GM18502 (cell line): ENCODE results near the gene CES5A.
"Not testable (repeated sequence)": the region's sequence is repeated elsewhere in the genome, so short reads cannot be mapped to it uniquely, and the experiment has no call there.

Source experiments
- ATAC-seq: cut with Tn5 transposase; IDR thresholded peaks from one replicate; pipeline ENCODE4 v1.9.1; 2021; ENCODE audit warnings: mild to moderate bottlenecking; ENCODE audit not compliant: unreplicated experiment, poor library complexity

CES5A gene

DNA sequence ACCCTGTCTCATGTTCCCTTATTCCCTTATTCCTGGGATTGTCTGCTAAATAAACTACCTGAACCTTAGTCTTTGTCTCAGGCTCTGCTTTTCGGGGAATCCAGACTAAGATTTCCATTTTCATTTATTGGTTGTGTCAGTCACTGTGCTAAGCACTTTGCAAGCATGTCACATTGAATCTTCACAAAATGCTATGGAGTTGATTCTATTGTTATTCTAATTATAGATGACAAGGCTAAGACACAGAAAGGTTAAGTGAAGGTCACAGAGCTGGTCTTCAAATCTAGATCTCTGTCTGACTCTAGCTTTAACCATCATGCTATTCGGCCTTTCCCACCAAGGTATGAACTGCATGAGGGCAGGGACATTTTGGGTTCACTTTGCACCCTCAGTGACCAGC, 13.4 kb upstream of the CES5A start:
- no peak for ATAC-seq

DNA sequence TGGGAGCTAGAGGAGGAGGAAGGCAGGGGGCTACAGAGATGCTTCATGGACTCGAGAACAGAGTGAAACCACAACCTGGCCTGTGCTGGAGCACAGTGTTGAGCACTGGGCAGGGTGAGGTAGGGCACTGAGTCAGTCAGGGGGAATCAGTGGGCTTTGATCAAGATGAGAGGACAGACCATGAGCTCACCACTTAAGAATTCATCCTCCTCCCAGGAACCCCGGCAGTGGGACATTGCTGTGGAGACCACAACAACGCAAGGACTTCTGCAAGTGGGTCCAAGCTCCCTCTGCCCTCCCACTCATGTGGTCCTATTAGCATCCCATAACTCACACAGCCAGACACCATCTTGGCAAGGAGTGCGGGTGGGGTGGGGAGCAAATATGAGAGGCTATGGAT, 1.7 kb upstream of the CES5A start:
- no peak for ATAC-seq

DNA sequence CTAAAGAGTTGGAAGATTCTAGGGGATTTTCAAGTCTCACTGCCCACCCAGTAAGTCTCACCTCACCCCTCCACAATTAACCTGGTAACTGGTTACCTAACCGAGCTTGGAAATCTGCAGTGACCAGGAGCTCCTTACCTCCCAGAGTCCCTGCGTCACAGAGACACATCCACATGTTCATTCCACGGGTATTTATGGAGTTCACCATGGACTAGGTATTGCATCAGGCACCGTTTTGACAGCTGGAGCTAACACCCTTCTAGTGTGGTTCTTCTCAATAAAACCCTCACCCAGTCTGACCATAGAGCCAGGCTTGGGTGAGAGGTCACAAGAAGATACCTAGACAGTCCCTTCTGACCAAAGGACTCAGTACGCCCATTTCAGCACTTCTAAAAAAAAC, 2.1 kb downstream of the CES5A start:
- no peak for ATAC-seq

DNA sequence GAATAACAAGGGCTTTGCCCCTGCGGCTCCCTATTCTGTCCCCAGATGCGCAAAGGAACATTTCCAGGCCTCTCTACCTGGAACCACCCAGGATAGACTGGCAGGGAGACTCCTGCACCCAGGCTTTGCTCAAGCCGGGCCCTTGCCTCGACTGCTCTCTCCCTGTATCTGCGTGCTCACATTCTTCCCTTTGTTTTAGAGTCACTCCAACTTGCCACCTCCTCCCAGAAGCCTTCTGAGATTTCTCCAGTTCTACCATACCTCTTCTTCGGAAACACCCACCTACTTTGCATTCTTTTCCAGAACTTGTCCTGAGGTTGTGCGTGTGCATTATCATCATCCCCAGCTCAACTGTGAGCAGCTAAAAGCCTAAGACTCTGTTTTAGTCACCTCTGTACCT, 3.0 kb downstream of the CES5A start:
- no peak for ATAC-seq

DNA sequence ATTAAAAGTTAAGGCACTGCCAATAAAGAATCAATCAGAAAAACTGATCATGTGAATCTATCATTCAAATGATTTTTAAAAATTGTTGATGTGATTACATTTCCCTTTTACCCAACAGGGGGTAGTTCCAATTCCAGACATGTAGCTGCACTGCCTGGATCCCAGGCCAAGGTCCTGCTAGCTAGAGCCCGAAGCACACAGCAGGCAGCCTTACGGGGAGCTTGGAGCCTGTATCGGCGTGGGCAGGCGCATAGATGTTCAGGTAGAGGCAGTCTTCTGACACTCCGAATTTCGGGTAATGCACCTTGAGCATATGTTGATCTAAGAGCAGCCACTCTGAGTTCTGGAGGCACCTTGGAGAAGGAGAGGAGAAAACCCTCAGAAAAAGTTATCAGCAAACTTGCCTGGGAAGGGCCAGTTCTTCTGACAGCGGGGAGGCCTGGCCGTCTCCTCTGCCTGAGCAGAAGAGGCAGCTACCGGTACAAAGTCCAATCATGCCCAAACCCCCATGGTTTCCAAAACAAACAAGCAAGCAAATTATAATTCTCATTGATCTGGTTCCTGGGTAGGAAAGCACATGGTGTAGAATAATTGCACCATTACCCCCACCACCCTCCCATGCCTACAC, 3.6 kb downstream of the CES5A start:
- ATAC-seq: no peak

DNA sequence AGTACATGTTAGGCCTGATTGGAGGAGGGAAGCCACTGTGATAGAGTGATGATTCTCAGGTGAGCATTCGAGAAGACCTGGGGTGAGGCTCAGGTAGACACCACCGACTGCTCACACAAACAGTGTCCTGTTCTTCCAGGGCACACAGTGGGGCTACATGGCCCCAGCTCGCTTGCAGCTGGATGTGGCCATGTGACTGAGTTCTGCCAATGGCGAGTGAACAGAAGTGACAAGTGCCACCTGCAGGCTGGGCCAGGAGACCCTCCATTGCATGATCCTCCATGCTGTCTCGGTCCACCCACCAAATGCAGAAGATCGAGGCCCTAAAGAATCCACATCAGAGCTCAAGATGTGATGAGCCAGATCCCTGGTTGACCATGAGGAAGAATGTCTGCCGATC, 6.2 kb downstream of the CES5A start:
- no peak for ATAC-seq

DNA sequence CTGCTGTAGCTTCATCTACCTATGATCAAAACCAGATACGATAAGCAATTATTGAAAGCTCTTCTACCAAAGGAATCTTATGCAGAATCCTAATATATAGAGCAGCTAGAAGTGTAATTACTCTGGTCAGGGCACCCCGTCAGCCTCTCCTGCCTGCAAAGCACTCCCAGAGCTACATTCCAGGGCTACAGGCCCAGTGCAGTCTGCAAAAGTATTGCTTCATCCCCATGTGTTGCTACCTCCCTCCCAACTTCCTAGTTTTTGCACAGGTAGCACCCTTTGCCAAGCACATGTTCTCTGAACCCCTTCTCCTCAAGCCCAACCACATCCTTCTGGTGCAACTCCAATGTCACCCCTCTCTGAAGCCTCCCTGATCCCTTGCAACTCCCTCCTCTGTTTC, 7.0 kb downstream of the CES5A start:
- no peak for ATAC-seq

DNA sequence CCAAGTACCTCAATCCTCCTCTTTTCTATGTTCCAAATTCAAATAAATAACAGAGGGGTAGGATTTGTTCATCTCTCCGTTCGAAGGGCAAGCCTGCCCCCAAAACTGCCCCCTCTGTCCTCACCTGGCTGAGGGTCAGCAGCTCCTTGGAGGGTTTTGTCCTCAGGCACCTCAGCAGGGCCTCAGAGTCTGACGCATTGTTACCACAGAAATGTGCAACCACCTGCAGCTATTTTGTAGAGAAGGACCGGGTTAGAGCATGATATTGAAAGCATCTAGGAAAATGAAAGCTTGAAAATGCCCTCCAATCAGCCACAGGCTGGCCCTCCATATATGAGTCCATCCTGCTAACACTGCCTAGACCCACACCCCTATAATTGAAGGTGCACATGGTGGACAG, 13.9 kb downstream of the CES5A start:
- no peak for ATAC-seq

DNA sequence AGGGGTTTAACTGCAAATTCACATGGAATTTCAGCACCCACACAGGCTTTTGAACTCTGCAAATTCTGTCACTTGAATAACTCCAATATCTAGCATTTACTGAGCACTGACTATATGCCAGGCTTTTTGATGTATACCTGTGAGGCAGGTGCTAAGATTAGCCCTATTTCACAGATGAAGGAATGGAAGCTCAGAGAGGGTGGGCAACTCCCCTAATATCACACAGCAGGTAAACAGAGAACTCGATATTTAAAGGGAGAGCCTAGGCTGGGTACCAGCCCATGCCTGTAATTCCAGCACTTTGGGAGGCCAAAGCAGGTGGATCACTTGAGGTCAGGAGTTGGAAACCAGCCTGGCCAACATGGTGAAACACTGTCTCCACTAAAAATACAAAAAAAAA, 17.5 kb downstream of the CES5A start:
- ATAC-seq: not testable (repeated sequence)

DNA sequence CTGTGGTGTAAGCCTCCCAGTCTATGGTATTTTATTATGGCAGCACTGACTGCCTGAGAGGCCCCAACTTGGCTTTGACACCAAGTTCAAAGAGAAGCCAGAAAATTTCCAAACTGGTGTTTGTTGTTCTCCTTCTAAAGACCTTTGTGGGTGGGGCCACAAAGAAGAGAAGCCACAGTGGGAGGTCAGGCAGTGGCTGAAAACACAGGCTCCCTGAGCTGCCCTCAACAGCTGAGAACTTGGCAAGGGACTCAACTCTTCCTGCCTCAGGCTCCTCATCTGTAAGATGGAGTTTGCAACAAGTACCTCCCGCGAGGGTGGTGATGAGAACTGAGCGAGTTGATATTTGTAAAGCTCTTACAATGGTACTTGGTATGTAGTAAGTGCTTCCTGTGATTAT, 18.2 kb downstream of the CES5A start:
- ATAC-seq: no peak

DNA sequence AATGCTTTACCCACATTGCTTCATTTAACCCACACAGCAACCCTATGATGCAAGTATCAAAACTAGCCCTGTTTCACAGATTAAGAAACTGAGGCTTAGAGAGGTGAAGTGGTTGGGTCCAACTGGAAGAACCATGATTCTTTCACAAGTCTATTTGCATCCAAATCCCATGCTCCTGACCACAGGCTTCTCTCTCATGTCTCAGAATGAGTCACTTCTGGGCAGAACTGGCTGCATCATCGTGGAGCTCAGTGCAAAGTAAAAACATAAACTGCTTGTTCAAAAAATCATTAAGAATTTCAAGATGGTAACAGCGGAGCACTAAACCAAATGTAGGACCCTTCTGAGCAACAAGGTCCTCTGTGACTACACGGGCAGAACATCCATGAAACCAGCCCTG, 22.1 kb downstream of the CES5A start:
- ATAC-seq: no peak

DNA sequence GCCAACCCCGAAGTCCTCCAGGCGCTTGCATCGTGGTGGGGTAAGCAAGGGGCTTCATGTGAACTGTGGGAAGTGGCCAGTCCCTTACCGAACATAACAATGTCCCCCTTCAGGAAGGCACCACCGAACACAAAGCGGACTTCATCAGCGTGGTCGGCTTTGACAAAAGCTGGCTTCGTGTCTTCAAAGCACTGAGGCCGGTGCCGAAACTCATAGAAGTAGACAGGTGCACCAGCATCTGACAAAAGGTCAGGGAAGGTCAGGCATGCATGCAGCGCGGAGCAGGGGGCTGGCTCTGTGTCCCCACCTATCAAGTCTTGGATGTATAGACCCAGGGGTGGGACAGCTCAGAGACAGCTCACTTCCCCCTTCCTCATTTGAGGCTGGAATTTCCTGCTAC, 25.6 kb downstream of the CES5A start:
- ATAC-seq: no peak

DNA sequence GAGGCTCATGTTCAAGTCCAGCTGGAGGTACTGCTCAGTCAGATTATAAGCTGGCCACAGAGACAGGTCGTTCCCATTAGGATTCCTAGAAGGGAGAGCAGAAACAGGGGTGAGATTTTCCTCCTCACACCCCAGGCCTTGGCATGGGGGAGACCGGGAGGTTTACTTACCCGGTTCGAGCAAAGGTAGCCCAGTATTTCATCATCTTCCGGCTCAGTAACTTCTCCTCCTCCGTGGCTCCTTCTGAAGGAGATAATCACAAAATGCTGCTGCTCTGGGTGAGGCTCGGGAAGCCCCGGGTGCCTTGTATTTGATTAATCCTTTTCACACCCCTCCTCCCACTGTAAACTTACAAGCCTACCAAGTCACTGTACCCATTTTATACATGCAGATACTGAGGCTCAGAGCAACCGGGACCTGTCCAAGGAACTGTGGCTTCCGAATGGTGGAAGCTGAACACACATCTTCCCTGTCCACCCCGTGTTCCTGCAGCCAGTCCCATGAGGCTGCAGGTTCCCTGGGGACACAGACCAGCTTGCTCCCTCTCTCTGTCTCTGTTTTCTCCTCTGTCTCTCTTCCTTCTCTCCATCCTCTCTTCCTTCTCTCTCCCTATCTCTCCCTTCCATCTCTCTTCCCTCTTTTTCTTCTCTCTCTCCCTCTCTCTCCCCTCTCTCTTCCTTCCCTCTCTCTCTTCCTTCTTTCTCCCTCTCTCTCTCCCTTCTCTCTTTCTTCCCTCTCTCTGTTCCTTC, 28.4 kb downstream of the CES5A start:
- no peak for ATAC-seq

DNA sequence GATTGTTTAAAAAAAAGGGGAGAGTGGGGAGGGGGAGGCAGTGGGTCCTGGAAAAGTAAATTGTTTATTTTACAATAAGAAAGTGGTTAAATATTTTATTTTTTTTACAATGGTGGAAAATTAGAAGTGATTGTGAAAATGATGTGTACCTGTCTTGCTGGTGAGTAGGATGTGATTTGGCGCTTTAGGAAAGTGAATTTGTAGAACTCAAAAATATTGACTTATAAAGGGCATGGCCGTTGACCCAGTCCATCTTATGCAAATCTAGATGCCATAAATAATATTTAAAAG, 32.1 kb downstream of the CES5A start:
- no peak for ATAC-seq

DNA sequence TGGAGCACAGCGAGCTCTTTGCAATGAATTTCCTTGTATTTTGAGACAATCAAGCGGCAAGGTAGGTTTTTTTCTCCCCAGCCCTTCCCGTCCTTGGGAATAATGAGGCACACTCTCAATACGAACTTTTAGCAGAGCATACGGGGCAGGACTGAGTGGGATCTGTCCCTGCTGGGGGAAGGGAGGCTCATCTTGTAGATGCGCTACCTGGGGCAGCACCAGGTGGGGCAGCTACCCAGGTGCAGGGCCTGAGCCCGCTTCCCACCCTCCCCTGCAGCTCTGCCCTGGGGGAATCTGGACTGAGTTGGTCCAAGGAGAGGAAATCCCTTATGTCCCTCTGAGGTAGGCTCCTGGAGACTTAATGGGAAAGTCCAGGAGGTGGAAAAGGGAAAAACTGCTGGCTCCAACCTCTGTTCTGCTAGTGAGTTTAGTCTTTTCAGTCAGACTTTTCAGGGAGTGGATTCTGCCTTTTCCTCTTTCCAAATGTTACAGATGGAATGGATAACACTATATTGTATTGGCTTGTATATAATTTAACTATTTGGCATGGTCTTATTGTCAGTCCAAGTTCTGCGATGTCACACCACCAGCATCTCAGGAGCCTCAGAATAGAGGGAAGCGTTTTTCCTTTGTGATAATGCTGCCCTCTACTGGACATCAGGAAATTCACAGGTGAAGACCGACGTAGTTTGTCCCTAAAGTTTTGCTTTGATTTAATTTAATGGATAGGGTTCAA, 32.6 kb downstream of the CES5A start:
- no peak for ATAC-seq

DNA sequence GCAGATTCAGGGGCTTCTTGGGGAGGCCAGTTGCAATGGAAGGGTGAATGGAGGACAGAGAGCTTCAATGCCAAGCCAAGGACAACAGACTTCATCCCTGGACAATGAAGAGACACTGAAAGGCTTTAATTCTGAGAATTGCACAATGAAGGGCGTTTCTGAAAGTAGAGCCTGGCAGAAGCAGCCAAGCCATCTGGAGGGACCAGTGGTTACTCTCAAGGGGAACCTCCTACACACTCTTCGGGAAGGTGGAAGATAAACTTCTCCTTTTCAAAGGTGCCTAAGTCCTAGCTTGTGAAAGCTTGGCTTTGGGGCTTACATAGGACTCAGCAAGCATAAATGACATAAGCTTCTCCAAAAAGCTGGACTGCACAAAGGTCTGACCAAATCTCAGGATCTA, 36.1 kb downstream of the CES5A start:
- no peak for ATAC-seq

DNA sequence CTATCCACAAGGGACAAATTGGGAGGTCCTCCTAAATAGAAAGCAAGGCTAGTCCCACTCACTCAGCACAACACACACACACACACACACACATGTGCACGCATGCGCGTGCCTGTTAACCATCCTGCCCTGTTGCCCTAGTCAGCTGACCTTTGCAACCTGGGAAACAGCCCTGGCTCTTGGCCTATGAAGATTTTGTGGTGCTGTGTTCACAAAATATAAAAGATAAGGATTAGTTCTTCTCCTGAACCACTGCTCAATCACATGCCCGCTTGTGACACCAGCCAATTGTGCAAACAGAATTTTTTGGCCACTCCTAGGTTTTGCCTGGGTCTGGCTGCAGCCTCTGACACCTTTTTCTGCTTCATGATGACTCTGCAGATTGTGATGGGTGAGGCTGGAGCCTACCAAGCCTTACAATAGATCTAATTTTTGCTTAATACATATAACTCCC, 39.0 kb downstream of the CES5A start:
- ATAC-seq: no peak

DNA sequence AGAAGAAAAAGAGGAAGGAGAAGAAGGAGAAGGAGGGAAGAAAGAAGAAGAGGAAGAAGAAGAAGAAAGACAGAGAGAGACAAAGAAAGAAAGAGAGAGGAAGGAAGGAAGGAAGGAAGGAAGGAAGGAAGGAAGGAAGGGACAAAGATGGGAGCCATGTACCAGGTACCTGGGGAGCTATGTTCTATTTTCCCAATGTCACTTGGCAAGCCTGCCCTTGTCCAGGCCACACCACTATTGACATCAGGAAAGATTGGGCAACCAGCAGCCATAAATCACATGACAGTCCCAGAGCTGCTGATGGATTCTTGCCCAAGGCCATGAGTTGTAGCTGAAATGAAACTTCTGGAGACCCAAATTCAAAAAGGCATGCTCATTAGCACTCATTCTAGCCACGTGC, 39.6 kb downstream of the CES5A start:
- no peak for ATAC-seq

DNA sequence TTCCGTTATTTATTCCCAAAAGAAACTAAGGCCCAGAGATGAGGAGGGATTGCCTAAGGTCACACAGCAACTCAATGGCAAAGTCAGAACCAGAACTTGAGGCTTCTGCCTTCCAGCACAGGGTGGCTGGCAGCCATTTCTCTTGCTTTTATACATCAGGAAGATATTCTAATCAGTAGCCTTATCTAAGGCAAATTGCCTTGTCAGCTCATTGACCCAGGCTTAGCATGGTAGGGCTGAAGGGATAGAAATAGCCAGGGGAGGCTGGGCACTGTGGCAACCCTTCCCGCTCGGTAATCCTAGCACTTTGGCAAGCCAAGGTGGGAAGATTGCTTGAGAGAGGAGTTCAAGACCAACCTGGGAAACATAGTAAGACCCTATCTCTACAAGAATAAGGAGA, 40.0 kb downstream of the CES5A start:
- not testable (repeated sequence) for ATAC-seq

DNA sequence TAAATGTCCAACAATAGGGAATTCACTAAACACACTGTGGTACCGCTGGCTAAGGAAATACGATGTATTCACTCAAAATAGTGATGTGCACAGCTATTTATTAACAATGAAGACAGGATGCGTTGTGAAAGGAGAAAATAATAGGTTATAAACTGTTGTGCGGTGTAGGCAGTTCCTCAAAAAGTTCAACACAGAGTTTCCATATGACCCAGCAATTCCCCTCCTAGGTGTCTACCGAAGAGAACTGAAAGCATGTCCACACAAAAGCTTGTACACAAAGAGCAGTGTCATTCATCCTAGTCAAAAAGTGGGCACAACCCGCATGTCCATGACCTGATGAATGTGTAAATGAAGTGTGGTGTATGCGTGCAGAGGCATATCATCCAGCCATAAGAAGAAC, 41.1 kb downstream of the CES5A start:
- peak; percentile 91 for ATAC-seq

DNA sequence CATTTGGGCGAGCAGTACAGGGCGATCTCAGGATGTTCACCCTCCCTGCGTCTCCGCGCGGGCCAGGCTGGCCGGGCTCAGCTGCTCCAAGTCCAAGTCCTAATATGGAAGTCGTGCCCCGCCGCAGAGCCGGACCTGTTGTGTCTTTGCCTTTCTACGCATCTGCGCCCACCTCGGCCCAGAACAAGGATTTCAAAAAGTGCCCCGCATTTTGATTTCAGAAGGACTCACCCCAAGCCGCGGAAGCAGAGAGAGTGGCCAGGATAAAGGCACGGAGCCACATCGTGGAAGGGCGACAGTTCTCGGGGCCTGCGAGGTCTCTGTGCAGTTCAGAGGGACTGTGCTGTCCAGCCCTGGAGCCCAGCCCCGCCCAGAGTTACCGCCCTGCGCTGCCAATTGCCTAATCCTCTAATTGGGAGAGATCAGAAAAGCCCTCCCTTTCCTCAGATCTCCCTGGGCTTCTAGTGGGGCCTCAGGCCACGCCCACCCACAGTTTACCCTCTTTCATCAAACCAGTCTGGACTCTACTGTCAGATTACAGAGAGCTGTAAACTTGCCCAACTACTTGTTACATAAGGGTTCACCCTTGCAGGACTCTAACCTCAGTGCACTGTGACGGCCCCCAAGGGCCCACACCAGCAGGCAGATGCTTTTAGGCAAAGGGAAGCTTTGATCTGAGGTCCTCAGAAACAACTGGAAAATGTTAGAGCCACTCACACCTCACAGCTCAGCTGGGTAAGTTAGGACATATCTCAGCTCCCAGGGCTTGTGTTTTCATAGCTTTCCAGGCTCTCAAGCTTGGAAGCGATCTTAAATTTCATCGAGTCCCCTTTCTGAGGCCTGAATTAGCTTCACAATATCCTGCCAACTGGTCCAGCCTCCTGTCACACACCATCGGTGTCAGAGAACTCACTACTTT, 42.1 kb downstream of the CES5A start, which contains the start of gene CES1:
Gene CES1, minus strand, starts transcription at position 324 of the 919 bp plus-strand sequence. Its CDS starts 41 bp downstream, at position 283.
- no peak for ATAC-seq
